ENCODE results near the gene FGFR3. TPM values are rescaled to one million over a fixed set of nuclear protein-coding genes. Genes with fewer than 3 reads are reported as not detected.

The FGFR3 gene
- total and polyA plus RNA-seq, 2 of the 8 experiments (the other 6 are each of a cell fraction or from before 2014, with no cell fraction given) = 9.0 to 19.5 TPM

- no peak for TF ChIP-seq CHD7 (IDR thresholded peaks at IDR 0.05; ENCODE audit: insufficient replicate concordance, low read length)
These were observed 8.3 kb downstream of the FGFR3 start (continued) for GRCh38 chr4:1801286-1801958.

Data from H1 (cell line).